Suprapubic skin (tissue), 3 donors: ENCODE measurements around the gene PARP15.

Experiments used
- POLR2AphosphoS5 ChIP-seq, 3 donors: sonication (generic); formaldehyde crosslinking; IDR thresholded peaks; one replicate each; pipeline ENCODE4 v1.6.1; 2017; ENCODE audit warnings: antibody characterized with exemption in 3 of 3
- TF ChIP-seq, protein P1 (sequence below), 2 donors: fragments of 200-600 bp in 1 of 2; fragments of 450-650 bp in 1 of 2; sonication (generic) in 1 of 2; IDR thresholded peaks; one replicate each; pipeline ENCODE4 v1.5.1; 2016 to 2019; ENCODE audit warnings: antibody characterized with exemption in 2 of 2, mild to moderate bottlenecking in 1 of 2, moderate library complexity in 1 of 2

DNA sequence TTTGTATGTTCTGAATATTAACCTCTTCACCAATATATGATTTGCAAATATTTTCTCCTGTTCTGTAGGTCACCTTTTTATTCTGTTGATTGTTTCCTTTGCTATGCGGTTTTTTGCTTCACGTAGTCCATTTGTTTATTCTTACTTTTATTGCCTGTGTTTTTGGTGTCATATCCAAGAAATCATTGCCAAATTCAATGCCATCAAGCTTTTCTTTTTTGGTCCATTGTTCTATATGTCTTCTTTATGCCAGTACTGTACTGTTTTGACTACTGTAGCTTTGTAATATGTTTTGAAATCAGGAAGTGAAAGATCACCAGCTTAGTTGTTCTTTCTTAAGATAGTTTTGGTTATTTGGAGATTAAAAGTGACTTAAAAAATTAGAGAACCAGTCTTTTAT is 4.2 kb downstream of the PARP15 start:
- TF ChIP-seq POLR2AphosphoS5 (IDR thresholded peaks at IDR 0.05): no peak
- TF ChIP-seq, protein P1, sequence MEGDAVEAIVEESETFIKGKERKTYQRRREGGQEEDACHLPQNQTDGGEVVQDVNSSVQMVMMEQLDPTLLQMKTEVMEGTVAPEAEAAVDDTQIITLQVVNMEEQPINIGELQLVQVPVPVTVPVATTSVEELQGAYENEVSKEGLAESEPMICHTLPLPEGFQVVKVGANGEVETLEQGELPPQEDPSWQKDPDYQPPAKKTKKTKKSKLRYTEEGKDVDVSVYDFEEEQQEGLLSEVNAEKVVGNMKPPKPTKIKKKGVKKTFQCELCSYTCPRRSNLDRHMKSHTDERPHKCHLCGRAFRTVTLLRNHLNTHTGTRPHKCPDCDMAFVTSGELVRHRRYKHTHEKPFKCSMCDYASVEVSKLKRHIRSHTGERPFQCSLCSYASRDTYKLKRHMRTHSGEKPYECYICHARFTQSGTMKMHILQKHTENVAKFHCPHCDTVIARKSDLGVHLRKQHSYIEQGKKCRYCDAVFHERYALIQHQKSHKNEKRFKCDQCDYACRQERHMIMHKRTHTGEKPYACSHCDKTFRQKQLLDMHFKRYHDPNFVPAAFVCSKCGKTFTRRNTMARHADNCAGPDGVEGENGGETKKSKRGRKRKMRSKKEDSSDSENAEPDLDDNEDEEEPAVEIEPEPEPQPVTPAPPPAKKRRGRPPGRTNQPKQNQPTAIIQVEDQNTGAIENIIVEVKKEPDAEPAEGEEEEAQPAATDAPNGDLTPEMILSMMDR (IDR thresholded peaks at IDR 0.05): no peak
